Lower leg skin (tissue), 3 donors: ENCODE results near the gene TMEM87B.

Source experiments
- POLR2A ChIP-seq, 2 donors: fragments of 450-650 bp; IDR thresholded peaks; one replicate each; pipeline ENCODE4 v1.6.1; 2016 to 2017; ENCODE audit warnings: antibody characterized with exemption in 2 of 2, mild to moderate bottlenecking in 1 of 2, moderate library complexity in 1 of 2
- TF ChIP-seq, protein P1 (sequence below), 3 donors: fragments of 450-650 bp; IDR thresholded peaks; one replicate each; pipeline ENCODE4 v1.5.1; 2016; ENCODE audit warnings: antibody characterized with exemption in 3 of 3, mild to moderate bottlenecking in 3 of 3, moderate library complexity in 2 of 3

DNA sequence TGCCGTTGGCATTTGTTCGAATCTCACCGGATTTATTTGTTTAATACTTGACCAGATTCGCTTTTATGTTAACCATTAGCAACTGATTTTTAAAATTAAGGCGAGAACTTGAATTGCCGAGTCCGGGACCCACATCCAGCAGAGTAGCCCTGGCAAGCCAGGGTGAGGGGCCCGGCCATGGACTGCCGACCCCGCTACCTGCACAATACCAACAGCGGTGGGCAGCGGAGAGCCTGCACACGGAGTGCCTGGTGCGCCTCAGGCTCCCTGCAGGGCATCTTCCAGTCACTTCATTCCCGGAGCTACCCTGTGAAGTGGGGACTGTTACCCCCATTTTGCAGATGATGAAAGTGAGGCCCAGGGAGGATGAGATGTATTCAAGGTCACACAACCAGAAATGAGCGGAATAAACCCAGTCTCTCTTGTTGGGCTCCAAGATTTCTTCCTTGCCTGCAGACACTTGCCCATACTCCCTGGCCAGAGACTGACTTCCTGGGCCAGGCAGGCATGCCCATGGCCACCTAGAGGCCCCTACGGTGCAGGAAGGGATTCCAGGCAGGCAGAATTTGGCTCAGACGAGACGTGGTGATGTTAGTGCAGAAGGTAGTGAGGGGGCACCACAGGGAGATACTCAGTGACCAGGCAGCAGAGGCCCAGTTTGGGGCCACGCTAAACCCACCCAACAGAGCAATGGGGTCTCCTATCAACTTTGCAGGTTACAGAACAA is 86.0 kb downstream of the TMEM87B start:
- TF ChIP-seq, protein P1, sequence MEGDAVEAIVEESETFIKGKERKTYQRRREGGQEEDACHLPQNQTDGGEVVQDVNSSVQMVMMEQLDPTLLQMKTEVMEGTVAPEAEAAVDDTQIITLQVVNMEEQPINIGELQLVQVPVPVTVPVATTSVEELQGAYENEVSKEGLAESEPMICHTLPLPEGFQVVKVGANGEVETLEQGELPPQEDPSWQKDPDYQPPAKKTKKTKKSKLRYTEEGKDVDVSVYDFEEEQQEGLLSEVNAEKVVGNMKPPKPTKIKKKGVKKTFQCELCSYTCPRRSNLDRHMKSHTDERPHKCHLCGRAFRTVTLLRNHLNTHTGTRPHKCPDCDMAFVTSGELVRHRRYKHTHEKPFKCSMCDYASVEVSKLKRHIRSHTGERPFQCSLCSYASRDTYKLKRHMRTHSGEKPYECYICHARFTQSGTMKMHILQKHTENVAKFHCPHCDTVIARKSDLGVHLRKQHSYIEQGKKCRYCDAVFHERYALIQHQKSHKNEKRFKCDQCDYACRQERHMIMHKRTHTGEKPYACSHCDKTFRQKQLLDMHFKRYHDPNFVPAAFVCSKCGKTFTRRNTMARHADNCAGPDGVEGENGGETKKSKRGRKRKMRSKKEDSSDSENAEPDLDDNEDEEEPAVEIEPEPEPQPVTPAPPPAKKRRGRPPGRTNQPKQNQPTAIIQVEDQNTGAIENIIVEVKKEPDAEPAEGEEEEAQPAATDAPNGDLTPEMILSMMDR (IDR thresholded peaks at IDR 0.05), result no peak
- TF ChIP-seq POLR2A (IDR thresholded peaks at IDR 0.05), result no peak
